Measurements from ENCODE around the gene SPTBN1.

GRCh38 chr2:54500404-54501205 is 44.5 kb downstream of the SPTBN1 start:
- TF ChIP-seq CTCF (conservative IDR thresholded peaks at IDR 0.05) = no peak
- TF ChIP-seq ZFX (IDR thresholded peaks at IDR 0.05) = no peak

Data from C4-2B (cell line).